K562 (cell line): ENCODE results near the gene IRF3. TPM values are rescaled to one million over a fixed set of nuclear protein-coding genes. Genes with fewer than 3 reads are reported as not detected.

Experiments
- ATAC-seq: fragments of 200-7000 bp; cut with Tn5 transposase; 3 replicates; pipeline ENCODE4 v1.9.1; 2020; ENCODE audit warnings: moderate library complexity
- BruUV-seq: library from RNA; stranded (reverse); fragments of 400-500 nt; replicated peaks from 2 replicates; lab custom pipeline; 2021; lab: Mats Ljungman, UMichigan
- CTCF ChIA-PET: fragments of 300-600 bp; formaldehyde crosslinking; extraction: SDS; loops from one replicate; lab custom pipeline; 2021; ENCODE audit warnings: low intra/inter-chr PET ratio; lab: Yijun Ruan, JAX
- POLR2A ChIA-PET: fragments of 300-600, 350-650 bp; sonication (Branson Sonifier 250); formaldehyde crosslinking; extraction: SDS; loops from one replicate; lab custom pipeline; 2021; ENCODE audit warnings: antibody characterized with exemption, inconsistent platforms; lab: Yijun Ruan, JAX
- DNase-seq, 4 experiments: peaks; one replicate each; pipeline versions ENCODE4 v3.0.0 to v3.0.0-alpha.2; 2011 to 2018; ENCODE audit warnings: low spot score in 3 of 4, mixed read lengths in 3 of 4; ENCODE audit errors: extremely low read depth in 1 of 4
- FAIRE-seq: peaks from 2 replicates; lab custom pipeline; 2011; peaks lifted over from hg19 to GRCh38; lab: Jason Lieb, UNC
- H2AFZ ChIP-seq: 2 replicates; pipeline ENCODE4 v1.6.0; 2011; ENCODE audit warnings: low read depth, low read length, control low read depth, inconsistent platforms
- H3K27ac ChIP-seq: fragments of 200-600 bp; 3 replicates; pipeline ENCODE4 v1.8.0; 2011; ENCODE audit warnings: low read depth, mild to moderate bottlenecking, control low read depth, inconsistent platforms, low read length, moderate library complexity, mixed read lengths; ENCODE audit errors: extremely low read depth
- H3K27me3 ChIP-seq, 2 experiments: fragments of 300-600 bp in 1 of 2; 2 replicates in 1 of 2; 3 replicates in 1 of 2; pipeline versions ENCODE4 v1.6.0 to v1.8.0; 2011; ENCODE audit warnings: inconsistent platforms in 2 of 2, low read length in 2 of 2, mild to moderate bottlenecking in 1 of 2, mixed read lengths in 1 of 2, moderate library complexity in 1 of 2; ENCODE audit not compliant: control insufficient read depth in 2 of 2, insufficient read depth in 2 of 2
- H3K36me3 ChIP-seq: fragments of 300-600 bp; 3 replicates; pipeline ENCODE4 v1.8.0; 2011; ENCODE audit warnings: mild to moderate bottlenecking, low read length, inconsistent platforms; ENCODE audit not compliant: control insufficient read depth, insufficient read depth
- H3K4me1 ChIP-seq, 2 experiments: fragments of 200-600 bp in 1 of 2; replicated peaks in 1 of 2; 2 replicates in 1 of 2; 3 replicates in 1 of 2; pipeline versions ENCODE4 v1.5.1 to v1.8.0; 2011; ENCODE audit warnings: inconsistent platforms in 2 of 2, low read length in 2 of 2, mild to moderate bottlenecking in 1 of 2, mixed read lengths in 1 of 2, moderate library complexity in 1 of 2; ENCODE audit not compliant: control insufficient read depth in 2 of 2, insufficient read depth in 2 of 2
- H3K4me2 ChIP-seq: 2 replicates; pipeline ENCODE4 v1.6.1; 2011; ENCODE audit warnings: low read length, control low read depth, inconsistent platforms, mixed read lengths; ENCODE audit not compliant: insufficient read depth
- H3K4me3 ChIP-seq: fragments of 200-600 bp; sonication (generic), shearing (Covaris generic); 2 replicates; pipeline ENCODE4 v1.5.1; 2016; ENCODE audit warnings: control low read depth, inconsistent platforms
- H3K79me2 ChIP-seq: fragments of 200-600 bp; 3 replicates; pipeline ENCODE4 v1.8.0; 2011; ENCODE audit warnings: low read length, inconsistent platforms; ENCODE audit not compliant: control insufficient read depth, insufficient read depth
- H3K9ac ChIP-seq, 2 experiments: 2 replicates each; pipeline versions ENCODE4 v1.6.0 to v1.6.1; 2011; ENCODE audit warnings: low read depth in 2 of 2, low read length in 2 of 2, control low read depth in 1 of 2, inconsistent platforms in 1 of 2, mild to moderate bottlenecking in 1 of 2, mixed read lengths in 1 of 2; ENCODE audit not compliant: insufficient read depth in 1 of 2
- H3K9me1 ChIP-seq: one replicate; pipeline ENCODE4 v1.6.0; 2011; ENCODE audit warnings: inconsistent platforms, mild to moderate bottlenecking, low read length, moderate library complexity; ENCODE audit not compliant: control insufficient read depth, insufficient read depth
- H3K9me3 ChIP-seq: replicated peaks from 2 replicates; pipeline ENCODE4 v1.5.1; 2011; ENCODE audit warnings: low read depth, low read length, inconsistent platforms; ENCODE audit not compliant: control insufficient read depth, insufficient read depth
- H4K20me1 ChIP-seq: replicated peaks from 2 replicates; pipeline ENCODE4 v1.6.1; 2011; ENCODE audit warnings: low read length, inconsistent platforms, mixed read lengths; ENCODE audit not compliant: control insufficient read depth, insufficient read depth
- CHD2 ChIP-seq: IDR thresholded peaks from 2 replicates; pipeline ENCODE4 v1.6.1; 2011; ENCODE audit warnings: low read depth, low read length
- FIP1L1 ChIP-seq: fragments of 200-400 bp; formaldehyde crosslinking; IDR thresholded peaks from 2 replicates; pipeline ENCODE4 v1.6.1; 2018; ENCODE audit warnings: mild to moderate bottlenecking, low read depth, low read length; ENCODE audit not compliant: poor library complexity, severe bottlenecking
- HMGN3 ChIP-seq: IDR thresholded peaks from 2 replicates; pipeline ENCODE4 v1.6.1; 2011; ENCODE audit warnings: borderline replicate concordance, low read depth, mild to moderate bottlenecking, mixed read lengths, low read length; ENCODE audit not compliant: insufficient read length; ENCODE audit errors: extremely low read depth
- KAT7 ChIP-seq: sonication (generic); formaldehyde crosslinking; IDR thresholded peaks from 2 replicates; pipeline ENCODE4 v1.8.0; 2022; ENCODE audit warnings: missing genetic modification reagents, mild to moderate bottlenecking, borderline replicate concordance
- KLF10 ChIP-seq: fragments of 250-450 bp; sonication (Bioruptor Pico); IDR thresholded peaks from 2 replicates; pipeline ENCODE4 v1.6.1; 2021; ENCODE audit warnings: matching md5 sums
- POLR2A ChIP-seq: fragments of 450-650 bp; conservative IDR thresholded peaks from 2 replicates; pipeline ENCODE4 v1.6.1; 2016
- POLR2AphosphoS5 ChIP-seq: IDR thresholded peaks from 2 replicates; pipeline ENCODE4 v1.6.1; 2011; ENCODE audit warnings: mild to moderate bottlenecking, low read depth, low read length, moderate library complexity; ENCODE audit not compliant: control insufficient read depth, insufficient read depth
- POLR2B ChIP-seq: fragments of 450-650 bp; IDR thresholded peaks from 2 replicates; pipeline ENCODE4 v1.6.1; 2018; ENCODE audit warnings: low read depth; ENCODE audit not compliant: partially characterized antibody
- POLR2G ChIP-seq: fragments of 200-400 bp; formaldehyde crosslinking; IDR thresholded peaks from 2 replicates; pipeline ENCODE4 v1.6.1; 2017; ENCODE audit warnings: low read depth, mild to moderate bottlenecking, antibody characterized with exemption, low read length, moderate library complexity
- PTTG1 ChIP-seq: fragments of 450-650 bp; IDR thresholded peaks from 2 replicates; pipeline ENCODE4 v1.6.1; 2016; ENCODE audit warnings: low read depth, mild to moderate bottlenecking, missing genetic modification characterization, missing compliant biosample characterization
- RBFOX2 ChIP-seq: fragments of 200-400 bp; formaldehyde crosslinking; IDR thresholded peaks from 2 replicates; pipeline ENCODE4 v1.6.1; 2017; ENCODE audit warnings: low read depth, mild to moderate bottlenecking, low read length, moderate library complexity
- RBM22 ChIP-seq: fragments of 200-400 bp; formaldehyde crosslinking; IDR thresholded peaks from 2 replicates; pipeline ENCODE4 v1.6.1; 2018; ENCODE audit warnings: low read length, low read depth; ENCODE audit not compliant: poor library complexity, severe bottlenecking
- RFX5 ChIP-seq: IDR thresholded peaks from 2 replicates; pipeline ENCODE4 v1.6.1; 2011; ENCODE audit warnings: low read depth, mild to moderate bottlenecking, improper control_type of control experiment, low read length
- SUPT5H ChIP-seq: fragments of 450-650 bp; IDR thresholded peaks from 2 replicates; pipeline ENCODE4 v1.6.1; 2016
- WGBS: fragments of 100-300 bp; shearing (Covaris generic); methylation state at CpG from one replicate; pipeline ENCODE4 v1.1.6; 2016; ENCODE audit warnings: low coverage, mixed read lengths; ENCODE audit not compliant: insufficient coverage; ENCODE audit errors: missing lambda C conversion rate; 5-methylcytosine and 5-hydroxymethylcytosine counted together
- in situ Hi-C: fragments of 300-500 bp; cut with MboI; formaldehyde crosslinking; loops from 4 replicates; pipeline ENCODE4 v1.15.0; 2018; ENCODE audit warnings: inconsistent platforms, mixed read lengths
- intact Hi-C: fragments of 100-400 bp; cut with micrococcal nuclease; formaldehyde crosslinking; loops from 2 replicates; pipeline ENCODE4 v1.14.2; 2022
- polyA plus RNA-seq, 8 experiments: library from polyadenylated mRNA; depleted of rRNA in 4 of 8; stranded (reverse) in 5 of 8; unstranded in 3 of 8; fragments of >200 nt; fragmentation: Nextera tagmentation in 2 of 8; fragmentation: Illumina TruSeq in 1 of 8; extraction: Ambion mirVana in 2 of 8; extraction: Trizol in 1 of 8; gene quantifications; 2 replicates each; pipeline versions ENCODE4 v1.2.1 to v1.2.3, GENCODE V29; 2011 to 2014; ENCODE audit warnings: inconsistent platforms in 1 of 8, missing spikeins in 1 of 8
- total RNA-seq, 7 experiments: library from RNA; depleted of rRNA in 6 of 7; stranded (reverse); fragments of >200 nt in 6 of 7; fragmentation: Illumina TruSeq in 2 of 7; extraction: Trizol in 2 of 7; gene quantifications; 2 replicates each; pipeline versions ENCODE4 v1.2.1 to v1.2.3, GENCODE V29; 2011 to 2021; ENCODE audit warnings: low replicate concordance in 1 of 7
- TF ChIP-seq, protein P1 (sequence below): sonication (generic); formaldehyde crosslinking; IDR thresholded peaks from 2 replicates; pipeline ENCODE4 v1.8.1; 2023; ENCODE audit warnings: mild to moderate bottlenecking, missing genetic modification reagents

IRF3 gene
- total and polyA plus RNA-seq, 9 of the 15 experiments (the other 6 are each of a cell fraction or from before 2014, with no cell fraction given): 7.5 to 145 (median 65.4) TPM

DNA sequence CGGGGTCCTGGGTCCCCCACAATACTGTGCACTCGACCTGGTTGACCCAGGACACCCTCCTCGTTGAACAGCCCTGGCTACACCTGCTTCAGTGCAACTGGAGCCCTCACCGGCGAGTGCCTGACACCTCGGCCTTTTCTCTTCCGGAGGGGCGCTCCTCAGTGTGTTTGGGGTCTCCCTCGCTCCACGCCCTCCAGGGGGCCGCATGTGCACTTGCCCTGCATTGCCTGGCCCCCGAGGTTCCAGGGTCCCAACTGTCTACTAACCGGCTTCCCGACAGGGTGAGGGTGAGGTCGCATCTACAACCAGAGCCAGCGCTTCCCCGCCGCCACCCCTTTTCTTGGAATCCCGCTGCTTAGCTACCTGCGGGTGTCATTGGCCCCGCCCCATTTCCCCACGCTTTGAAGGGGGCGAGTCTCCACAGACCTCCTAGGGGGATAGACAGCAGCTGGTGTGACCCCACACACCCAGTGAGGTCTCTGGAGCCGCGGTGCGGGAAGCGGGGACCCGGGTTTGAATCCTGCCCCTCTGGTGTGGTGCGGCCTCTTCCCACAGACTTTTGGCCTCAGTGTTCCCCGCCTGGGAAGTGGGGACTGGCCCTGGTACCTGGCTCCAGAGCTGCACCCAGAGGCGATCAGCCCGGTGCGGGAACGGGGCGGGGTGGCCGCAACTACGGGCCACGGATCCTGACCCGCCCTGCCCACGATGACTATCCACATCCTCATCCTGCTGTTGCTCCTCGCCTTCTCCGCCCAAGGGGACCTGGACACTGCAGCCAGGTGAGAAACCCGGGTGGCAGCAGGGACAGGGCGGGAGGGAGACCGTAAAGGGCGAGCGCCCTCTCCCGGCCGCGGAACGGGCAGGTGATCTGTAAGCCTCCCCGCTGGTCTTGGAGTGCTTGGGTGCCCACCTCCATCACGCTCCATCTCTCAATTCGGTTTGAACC, 23.7 kb upstream of the IRF3 start, which contains the start of gene ADM5:
TSS of gene ADM5 (plus strand) at position 462 of the 946 bp plus-strand sequence. CDS start at position 706, 244 bp downstream.
- H3K9me3 ChIP-seq: no peaks in the 10 kb centered on the region
- ATAC-seq (no peak; the same call in 2 of the 3 replicates), FAIRE-seq (no peak), DNase-seq (no peak)
- H3K9ac ChIP-seq: peak within 1 kb of the TSS in 1 of 2 experiments; percentile 36; a peak in 2 of 4 replicates
- ChIA-PET POLR2A (interaction anchor here (0.9 to 1.5 kb wide), 2 partner anchors 9 to 13 kb away, joined by 3 to 4 read pairs; no protein-coding TSS in a partner anchor), CTCF (no interaction called here)
- WGBS: 87% methylated on average over 41 of the region's 54 CpGs
- H3K27ac ChIP-seq: no peak within 1 kb of the TSS
- no peaks in the 10 kb centered on the region for H3K27me3 ChIP-seq
- intact Hi-C loops: no loop called here
- H3K4me2 ChIP-seq: no peak within 1 kb of the TSS
- no peak within 1 kb of the TSS for H3K4me3 ChIP-seq
- no peaks in the 10 kb centered on the region for H4K20me1 ChIP-seq
- H2AFZ ChIP-seq: no peak within 1 kb of the TSS
- peaks cover 0 to 64% of the 10 kb centered on the region in 2 experiments; a peak in 2 of 5 replicates for H3K4me1 ChIP-seq
- in situ Hi-C loops: no loop called here
- TF ChIP-seq KLF10 (0 out of 2 replicates have a peak, but pooled peaks have one; percentile 20), HMGN3 (peak; percentile 16), SUPT5H (peak; percentile 45), KAT7 (CRISPR knock-in tag) (no peak), RFX5 (no peak), PTTG1 (no peak), POLR2B (peak; percentile 25), POLR2AphosphoS5 (peak; percentile 42; the same call in 1 of the 2 replicates), RBFOX2 (peak; percentile 52; the same call in 1 of the 2 replicates), RBM22 (peak; percentile 30), POLR2G (peak; percentile 66), POLR2A (peak; percentile 47; the same call in 1 of the 2 replicates), CHD2 (no peak), FIP1L1 (peak; percentile 34)
- TF ChIP-seq, protein P1, sequence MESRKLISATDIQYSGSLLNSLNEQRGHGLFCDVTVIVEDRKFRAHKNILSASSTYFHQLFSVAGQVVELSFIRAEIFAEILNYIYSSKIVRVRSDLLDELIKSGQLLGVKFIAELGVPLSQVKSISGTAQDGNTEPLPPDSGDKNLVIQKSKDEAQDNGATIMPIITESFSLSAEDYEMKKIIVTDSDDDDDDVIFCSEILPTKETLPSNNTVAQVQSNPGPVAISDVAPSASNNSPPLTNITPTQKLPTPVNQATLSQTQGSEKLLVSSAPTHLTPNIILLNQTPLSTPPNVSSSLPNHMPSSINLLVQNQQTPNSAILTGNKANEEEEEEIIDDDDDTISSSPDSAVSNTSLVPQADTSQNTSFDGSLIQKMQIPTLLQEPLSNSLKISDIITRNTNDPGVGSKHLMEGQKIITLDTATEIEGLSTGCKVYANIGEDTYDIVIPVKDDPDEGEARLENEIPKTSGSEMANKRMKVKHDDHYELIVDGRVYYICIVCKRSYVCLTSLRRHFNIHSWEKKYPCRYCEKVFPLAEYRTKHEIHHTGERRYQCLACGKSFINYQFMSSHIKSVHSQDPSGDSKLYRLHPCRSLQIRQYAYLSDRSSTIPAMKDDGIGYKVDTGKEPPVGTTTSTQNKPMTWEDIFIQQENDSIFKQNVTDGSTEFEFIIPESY (CRISPR knock-in tag): peak; percentile 96
- no peaks in the 10 kb centered on the region for H3K9me1 ChIP-seq
- BruUV-seq: no TSS peak
- H3K36me3 ChIP-seq: peaks cover 50% of the 10 kb centered on the region; the same call in 2 of the 3 replicates
- no peaks in the 10 kb centered on the region for H3K79me2 ChIP-seq
